Cerebellar nuclear complex (tissue), 1 donor: Measurements from ENCODE around the gene KCNIP4.

ENCODE experiments used
- DNase-seq, 2 experiments: peaks; one replicate each; lab custom pipeline; 2025; lab: John Stamatoyannopoulos, UW

Gene KCNIP4

DNA sequence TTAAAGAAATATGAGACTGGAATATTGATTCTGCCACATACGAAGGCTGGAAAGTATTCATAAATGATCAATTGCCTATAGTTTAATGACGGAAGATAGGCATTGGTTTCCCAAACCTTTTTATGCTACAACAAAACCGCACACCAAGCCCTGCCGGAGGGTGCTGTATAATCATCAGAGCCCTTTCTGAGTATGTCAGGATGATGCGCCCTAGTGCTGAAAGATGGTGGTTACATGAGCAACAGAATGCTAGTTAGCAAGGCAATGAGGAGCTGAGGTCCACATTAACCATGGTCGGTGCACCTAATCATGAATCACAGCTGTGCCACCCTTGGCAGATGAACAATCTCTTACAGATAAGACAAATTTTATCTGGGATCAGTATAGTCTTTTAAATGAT is 757.3 kb downstream of the KCNIP4 start:
- DNase-seq: no peak

DNA sequence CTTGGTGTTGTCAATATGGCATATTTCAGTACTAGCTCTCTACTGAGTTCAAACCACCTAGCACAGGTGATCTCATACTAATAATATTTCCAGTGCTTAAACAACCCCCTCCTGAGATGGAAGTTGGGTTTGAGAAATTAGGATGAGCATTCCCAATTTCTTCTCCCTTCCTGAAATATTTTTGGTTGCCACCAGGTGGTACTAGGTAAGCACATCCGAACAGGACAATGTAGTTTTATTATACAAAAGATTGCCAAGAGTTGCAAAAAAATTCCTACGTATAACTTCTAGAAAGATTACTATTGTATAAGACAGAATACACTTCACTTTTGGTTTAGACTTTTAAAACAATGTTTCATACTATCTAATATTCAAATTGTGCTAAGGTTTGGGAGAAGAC is 763.8 kb downstream of the KCNIP4 start:
- no peak for DNase-seq

DNA sequence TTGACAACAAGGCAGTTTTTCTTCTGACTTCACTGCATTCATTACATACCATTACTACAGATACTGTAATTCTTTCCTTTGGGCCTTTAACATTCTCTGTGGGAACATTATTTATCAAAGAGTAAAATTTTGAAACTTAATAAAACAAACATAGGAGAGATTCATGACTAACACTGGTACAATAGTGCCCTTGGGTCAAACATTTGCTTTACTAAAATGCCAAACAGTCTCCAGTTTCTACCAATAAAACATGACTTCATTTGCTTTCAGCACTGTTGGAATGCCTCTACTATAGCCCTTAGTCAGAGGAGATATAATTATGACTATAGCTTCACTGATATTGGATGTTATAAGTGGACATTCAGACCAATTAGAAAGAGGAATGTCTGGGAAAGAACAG is 766.9 kb downstream of the KCNIP4 start:
- no peak for DNase-seq

DNA sequence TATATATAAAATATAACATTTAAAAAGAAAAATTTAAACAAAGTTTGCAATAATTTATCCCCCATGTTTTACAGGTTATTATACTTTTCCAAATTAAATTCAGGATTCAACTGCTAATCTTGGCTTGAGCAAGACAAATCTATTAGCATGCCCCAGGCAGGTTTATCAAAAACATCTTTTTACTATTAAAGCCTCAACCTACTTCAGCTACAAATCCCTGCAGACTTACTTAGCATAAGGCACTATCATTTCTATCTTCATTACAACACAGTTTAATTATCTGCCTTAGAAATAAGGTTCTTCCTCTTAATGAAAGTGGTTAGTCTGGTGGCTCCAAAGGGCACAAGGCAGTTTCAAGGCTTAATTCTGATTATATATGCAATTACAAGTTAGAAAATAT is 770.7 kb downstream of the KCNIP4 start:
- no peak for DNase-seq

DNA sequence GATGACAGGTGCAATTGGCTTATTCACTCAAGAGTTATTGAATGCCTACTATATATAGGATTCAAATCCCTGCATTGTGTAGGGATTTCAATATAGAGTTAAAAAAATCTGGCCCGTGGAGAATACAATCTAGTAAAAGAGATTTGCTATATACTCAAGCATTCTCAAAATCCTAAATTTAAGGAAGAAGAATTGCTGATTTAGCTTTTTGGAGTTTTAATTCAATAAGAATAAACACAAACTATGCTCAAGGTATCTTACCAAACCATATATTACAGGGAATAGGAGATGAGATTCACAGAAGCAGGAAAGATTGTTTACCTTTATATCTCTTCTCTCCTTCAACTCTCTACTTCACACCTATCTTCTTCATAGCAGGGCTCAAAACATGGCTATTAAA is 771.5 kb downstream of the KCNIP4 start:
- DNase-seq: no peak

DNA sequence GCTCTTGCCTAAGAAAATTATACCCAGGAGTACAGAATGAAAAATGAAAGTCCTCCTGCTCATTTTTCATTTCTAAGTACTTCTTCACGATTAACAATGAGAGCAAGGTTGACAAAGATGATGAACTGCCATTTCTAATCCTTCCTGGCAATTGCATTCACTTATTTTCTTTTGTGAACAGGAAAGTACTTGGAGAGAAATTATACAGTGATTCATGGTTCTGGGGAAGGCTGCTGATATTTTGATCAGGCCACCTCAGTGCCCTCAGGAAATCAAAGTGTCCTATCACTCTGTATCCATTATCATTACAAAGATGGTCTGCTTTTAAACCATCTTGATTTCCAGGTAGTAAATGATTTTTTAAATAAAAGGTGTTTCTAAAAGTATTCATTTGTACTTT is 780.9 kb downstream of the KCNIP4 start:
- DNase-seq: no peak

DNA sequence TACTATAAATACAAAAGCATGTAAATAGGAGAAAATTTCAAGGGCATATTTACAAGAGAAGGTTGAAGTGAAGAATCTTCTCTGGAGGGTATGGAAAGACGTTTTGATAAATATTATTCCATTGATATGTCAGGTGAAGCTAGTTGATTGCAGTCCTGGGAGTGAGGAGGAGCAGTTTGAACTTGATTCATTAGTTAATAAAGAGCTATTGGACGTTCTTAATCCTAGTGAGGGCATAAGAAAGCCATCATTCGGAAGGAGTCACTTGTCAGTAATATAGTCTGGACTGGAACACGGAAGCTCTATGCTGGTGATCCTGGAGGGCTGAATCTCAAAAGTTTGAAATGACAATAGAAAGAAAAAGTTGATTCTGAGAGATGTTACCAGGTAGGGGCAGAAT is 793.2 kb downstream of the KCNIP4 start:
- DNase-seq: no peak

DNA sequence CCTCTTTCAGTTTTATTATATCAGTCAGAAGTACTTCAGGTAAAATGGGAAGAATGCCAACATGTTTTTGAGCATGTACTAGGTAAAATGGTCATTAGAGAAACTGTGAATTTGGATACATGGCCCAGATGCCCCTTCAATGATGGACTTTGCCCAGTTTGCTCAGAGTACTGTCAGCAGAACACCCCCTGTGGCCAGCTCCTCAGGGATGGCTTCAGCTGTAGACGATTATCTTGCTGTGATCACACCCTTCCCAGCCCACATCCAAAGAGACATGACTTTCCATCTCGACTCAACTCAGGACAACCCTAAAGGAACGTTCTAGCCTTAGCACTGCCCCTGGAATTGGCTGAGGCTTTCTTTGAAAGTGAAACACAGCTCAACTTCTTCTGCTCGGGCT is 809.2 kb downstream of the KCNIP4 start:
- no peak for DNase-seq

DNA sequence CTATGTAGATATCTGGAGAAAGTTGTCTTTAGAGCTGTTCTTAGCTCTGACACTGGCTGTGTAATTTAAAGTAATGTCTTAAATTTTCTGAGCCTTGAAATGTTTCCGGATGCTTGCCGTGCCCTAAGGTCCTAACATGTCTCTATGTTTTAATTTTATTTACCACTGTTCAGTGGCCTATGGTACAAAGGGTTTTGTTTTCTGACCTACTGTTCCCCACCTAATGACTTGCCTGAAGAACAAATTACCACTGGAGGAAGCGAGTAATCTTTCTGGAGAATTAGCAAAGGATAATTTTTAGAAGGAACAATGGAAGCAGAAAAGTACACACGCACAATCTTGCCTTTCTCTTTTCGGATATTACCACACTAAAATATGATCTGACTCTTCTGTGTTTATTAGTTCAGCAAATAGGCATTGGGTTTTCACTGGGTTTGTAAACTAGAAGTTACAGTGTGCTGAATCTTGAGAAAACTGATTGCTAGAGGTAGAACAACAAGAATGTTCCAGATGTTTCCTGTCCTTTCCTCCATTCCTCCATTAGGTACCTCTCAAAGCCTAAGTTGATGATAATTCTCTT is 812.4 kb downstream of the KCNIP4 start:
- DNase-seq: no peak

DNA sequence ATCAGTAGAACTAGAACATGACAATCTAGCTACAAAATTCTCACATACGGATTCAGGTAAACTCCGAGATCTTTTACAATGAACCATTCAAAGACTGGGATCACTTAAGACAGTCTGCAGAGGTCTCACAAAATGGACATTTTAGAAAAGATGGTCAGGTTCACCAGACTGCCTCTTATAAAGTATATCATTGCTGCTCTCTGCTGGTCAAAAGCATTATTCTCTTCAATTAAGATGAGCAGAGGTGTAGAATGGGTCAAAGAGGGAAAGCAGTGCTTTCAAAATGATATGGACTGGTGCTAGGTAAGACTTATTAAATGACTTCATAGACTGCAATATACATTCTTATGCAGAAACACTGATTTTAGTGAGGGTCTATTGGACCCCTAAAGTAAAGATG is 813.6 kb downstream of the KCNIP4 start:
- DNase-seq: no peak

DNA sequence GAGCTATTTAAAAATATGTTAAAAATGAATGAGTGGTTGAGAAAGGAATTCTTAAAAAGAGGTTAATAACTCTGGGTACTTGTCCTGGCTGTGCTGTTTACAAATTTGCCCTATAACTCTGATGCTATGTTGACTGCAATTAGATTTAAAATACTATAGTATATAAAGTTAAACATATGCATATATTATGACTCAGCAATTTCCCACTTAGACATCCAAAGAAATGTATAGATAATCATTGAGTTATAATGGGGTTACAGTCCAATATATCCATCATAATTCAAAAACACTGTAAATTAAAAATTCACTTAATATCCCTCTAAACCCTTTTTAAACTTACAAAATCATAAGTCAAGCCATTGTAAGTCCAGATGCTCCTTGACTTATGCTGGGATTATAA is 818.0 kb downstream of the KCNIP4 start:
- DNase-seq: no peak

DNA sequence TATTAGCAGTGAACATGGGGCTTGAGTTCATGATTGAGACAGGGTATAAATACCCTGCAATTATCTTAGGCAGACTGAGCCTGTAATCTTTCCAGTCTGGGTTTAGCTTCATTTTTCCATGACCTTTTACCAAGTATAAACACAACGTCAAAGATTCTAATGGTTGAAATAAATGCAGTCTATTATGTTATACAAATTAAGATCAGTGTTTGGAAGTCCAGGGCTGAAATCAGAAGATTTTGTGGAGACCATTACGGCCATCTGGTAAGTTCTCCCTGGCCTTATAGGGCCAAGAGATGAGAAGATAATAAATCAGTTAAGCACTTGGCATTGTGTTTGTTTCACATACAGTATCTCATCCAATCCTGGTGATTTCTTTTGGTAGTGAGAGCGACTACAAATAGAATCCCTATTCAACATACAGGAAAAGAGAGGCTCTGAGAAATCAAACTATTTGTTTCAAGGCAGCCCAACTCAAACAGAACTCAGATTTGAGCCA is 822.5 kb downstream of the KCNIP4 start:
- DNase-seq: no peak

DNA sequence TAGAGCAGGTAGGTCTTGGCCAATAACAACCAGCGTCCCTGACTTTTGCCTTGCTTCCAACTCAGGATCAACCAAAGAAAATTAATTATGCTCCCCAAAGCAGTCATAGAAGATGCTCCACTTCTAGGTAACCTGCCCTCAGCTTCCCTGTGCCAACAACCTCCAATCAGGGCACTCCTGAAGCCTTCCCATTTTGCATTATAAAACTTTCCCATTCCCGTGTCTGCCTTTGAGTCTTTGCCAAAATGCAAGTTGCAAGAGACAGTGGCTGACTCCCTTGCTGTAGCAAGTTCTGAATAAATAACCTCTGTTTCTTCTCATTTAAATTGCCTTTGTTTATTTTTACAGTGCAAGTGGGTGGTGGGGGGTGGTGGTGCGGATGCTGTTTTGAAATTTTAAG is 830.3 kb downstream of the KCNIP4 start:
- no peak for DNase-seq

DNA sequence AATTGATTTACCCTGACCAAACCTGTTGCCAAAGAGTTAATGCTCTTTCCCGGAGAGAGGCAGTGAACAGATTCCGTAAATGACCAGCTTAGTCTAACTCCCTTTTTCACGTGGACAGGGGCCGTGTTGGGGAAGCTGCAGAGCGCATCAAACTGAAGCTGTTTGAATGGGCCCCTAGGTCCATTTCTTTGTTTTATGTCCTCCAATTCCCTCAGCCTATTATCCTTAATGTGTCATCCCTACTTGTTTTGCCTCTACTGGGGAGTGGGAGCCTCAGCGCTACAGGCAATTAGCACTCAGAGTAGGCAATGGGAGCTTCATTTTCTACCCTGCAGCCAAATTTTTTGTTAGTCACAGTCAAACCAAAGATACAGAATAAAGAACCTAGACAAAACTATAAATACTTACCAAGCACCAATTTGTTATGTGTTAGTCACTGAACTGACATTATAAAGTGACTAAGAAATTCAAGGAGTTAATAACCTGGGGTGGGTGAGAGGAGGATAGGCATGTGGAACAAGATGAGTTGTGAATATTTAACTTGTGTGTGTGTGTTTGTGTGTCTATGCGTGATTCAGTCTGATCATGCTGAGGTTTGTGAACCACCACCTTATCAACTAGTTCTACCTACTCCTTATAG is 830.9 kb downstream of the KCNIP4 start:
- DNase-seq: no peak

DNA sequence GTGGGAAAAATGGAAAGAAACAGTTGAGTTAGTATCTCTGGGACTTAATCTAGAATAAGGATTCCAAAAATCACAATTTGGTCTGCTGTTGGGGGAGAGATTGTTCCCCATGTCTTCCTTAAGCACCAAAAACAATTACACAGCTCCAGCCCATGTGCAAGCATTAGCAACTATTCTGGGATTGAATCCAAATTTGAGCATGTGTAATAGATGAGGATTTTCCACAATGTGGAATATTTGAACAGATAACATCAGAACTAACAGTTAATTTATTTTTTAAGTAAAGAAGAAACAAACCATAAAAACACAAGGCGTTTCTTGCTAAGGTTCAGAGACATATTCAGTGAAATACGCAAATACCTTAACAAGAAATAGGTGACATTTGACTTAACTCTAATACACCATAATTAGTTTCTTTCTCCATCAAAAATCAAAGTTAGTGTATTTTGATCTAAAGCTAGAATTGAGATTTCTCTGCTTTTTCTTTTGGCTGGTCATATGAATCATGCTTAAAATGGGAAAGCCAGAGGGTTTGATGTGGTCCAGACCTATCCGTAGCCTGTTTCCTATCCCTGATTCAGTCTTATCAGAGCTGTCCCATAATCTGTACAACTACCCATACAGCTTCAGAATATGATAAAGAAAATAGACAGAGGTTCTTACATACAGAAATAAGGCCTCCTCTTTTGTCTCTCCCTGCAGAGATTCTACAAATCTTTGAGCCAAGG is 834.9 kb downstream of the KCNIP4 start:
- DNase-seq: no peak

DNA sequence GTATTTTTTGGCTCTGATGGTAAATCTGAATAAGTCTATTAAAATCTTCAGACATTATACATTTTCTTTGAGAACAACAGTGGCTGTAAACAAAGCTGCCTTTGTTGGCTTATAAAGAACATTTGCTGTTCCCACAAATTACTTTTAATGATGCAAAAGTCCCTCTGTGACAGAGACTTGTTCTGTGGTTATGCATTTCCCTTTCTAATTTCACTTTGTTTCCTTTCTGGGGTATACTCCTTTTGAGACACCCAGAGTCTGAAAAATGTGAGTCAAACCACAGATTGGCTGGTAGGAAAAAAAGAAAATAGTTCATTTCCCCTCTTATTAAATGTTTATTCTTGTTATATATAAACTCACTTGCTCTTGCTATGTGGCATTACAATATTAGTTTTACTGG is 845.9 kb downstream of the KCNIP4 start:
- DNase-seq: no peak

DNA sequence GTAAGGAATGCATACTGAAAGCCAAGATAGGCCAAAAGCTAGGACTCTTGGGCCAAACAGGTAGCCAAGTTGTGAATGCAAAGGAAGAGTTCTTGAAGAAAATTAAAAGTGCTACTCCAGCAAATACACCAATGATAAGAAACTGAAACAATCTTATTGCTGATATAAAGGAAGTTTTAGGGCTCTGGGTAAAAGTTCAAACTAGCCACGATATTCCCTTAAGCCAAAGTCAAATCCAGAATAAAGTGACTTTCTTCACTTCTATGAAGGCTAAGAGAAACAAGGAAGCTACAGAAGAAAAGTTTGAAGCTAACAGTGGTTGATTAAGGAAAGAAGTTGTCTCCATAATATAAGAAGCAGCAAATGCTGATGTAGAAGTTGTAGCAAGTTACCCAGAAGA is 850.7 kb downstream of the KCNIP4 start:
- no peak for DNase-seq

DNA sequence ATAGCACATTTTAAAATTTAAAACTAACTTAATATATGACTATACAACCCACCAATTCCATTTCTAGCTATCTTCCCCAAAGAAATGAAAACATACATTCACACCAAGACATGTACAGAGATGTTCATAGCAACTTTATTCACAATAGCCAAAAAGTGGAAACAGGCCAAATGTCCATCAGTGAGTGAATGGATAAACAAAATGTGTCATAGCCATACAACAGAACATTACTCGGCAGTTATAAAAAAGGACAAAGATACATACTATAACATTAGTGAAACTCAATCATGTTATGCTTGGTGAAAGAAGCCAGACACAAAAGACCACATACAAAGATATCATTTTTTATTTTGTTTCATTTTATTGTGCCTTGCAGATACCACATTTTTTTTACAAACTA is 851.5 kb downstream of the KCNIP4 start:
- DNase-seq: no peak

DNA sequence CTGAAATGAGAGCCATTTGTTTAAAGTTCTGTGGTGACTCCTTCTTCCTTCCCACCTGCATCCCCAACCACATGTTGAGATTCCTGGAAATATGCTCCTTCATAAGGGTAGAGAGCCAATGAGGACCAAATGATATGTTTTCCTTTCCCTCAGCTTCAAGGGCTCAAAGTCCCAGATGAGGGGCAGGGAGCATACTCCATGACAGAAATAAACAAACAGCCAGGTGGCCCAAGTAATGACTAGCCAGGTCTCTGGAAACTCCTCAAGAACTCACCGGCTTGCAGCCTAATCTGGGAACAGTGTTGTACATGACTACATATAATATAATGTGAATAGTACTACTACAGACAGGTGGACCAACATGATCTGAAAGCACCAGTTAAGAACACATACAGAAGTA is 856.0 kb downstream of the KCNIP4 start:
- DNase-seq: no peak

DNA sequence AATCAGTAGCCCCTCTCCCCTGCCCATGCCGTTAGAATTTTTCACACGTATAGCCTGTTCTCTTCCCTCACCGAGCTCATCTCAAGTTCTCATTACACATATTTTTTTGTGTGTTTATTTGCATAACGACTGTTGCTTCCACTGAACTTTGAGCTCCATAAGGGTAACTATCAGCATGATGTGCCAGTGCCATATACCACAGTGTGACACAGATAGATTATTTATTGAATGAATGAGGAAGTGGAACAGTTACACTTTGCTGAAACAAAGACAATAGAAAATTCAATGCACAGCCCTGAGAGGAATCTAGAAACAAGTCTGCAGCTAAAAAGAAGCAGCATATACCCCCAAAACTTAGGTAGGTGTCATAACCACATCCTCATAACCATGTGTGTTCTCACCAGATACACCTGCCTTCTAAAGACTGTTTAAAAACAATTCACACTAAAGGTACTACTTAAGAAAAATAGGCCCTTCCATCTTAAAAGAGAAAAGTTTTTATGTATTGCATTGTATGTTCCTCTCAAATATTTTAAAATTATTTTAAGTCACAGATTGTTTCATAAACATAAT is 858.4 kb downstream of the KCNIP4 start:
- no peak for DNase-seq

DNA sequence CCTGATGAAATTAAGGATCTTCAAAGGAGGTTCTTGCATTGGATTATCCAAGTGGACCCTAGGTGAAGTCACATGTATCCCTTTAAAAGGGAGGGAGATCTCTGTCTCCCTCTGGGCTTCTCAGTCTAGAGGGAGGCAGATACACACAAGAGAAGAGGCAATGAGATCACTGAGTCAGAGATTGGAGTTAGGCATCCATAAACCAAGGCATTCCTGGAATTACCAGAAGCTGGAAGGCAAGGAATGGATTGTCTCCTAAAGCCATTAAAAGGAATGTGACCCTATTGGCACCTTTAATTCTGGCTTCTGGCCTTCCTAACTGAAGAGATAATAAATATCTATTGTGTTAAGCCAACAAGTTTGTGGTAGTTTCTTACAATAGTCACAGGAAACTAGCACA is 865.2 kb downstream of the KCNIP4 start:
- no peak for DNase-seq

DNA sequence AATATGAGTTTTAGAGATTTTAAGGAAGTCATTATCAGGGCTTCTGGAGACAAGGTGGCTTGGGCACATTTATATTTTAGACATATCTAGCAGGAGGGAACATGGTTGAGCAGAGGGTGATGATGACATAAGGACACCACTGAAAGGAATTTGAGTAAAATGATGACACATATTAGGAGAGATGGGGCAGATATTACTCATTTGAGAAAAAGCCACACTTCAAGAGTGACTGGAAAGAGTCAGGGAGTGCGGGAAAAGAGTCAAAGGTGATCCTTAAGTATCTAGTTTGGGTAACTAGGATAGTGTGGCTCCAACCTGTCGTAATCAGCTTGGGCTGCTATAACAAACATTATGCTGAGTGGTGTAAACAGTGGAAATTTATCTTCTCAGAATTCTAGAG is 870.6 kb downstream of the KCNIP4 start:
- DNase-seq: no peak

DNA sequence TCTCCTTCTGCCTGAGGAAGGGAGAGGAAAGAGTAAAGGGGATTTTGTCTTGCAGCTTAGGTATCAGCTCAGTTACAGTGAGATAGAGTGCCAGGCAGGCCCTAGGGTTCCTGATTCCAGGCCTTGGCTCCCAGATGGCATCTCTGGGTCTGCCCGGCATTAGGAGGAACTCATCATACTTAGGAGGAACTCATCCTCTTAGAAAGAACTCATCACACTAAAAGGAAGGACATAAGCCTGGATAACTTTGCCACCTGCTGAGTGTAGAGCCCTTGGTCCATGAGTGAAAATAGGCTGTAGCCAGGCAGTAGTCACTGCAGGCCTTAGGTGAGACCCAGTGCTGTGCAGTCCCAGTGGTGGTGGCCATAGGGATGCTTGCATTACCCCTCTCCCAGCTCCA is 881.2 kb downstream of the KCNIP4 start:
- no peak for DNase-seq
